A549 (cell line): Measurements from ENCODE around the gene LAMTOR3. TPM values are rescaled to one million over a fixed set of nuclear protein-coding genes. Genes with fewer than 3 reads are reported as not detected.

Experiments
- ATAC-seq, 2 experiments: fragments of 200-7000 bp in 1 of 2; fragments of >200 bp in 1 of 2; cut with Nextera tagmentation in 1 of 2; cut with Tn5 transposase in 1 of 2; 3 replicates each; pipeline versions ENCODE4 v1.8.0 to v1.9.1; 2018 to 2020; ENCODE audit warnings: mild to moderate bottlenecking in 1 of 2, moderate library complexity in 1 of 2
- CTCF ChIA-PET: fragments of 300-600 bp; sonication (Branson Sonifier 250); formaldehyde crosslinking; extraction: SDS; loops from one replicate; lab custom pipeline; 2021; ENCODE audit warnings: antibody characterized with exemption, inconsistent platforms; lab: Yijun Ruan, JAX
- POLR2A ChIA-PET: fragments of 350-600 bp; formaldehyde crosslinking; extraction: SDS; loops from one replicate; lab custom pipeline; 2021; ENCODE audit warnings: antibody characterized with exemption, inconsistent platforms; lab: Yijun Ruan, JAX
- DNase-seq, 2 experiments: peaks; one replicate each; pipeline versions ENCODE4 v3.0.0 to v3.0.0-alpha.2; 2011 to 2016; ENCODE audit warnings: low read depth in 1 of 2, low spot score in 1 of 2
- FAIRE-seq: peaks from 2 replicates; lab custom pipeline; 2011; peaks lifted over from hg19 to GRCh38; lab: Jason Lieb, UNC
- H3K27ac ChIP-seq, 2 experiments: fragments of >200 bp; sonication (Bioruptor Twin); formaldehyde crosslinking; 3 replicates each; pipeline ENCODE4 v1.5.1; 2016 to 2017
- H3K4me1 ChIP-seq: fragments of >200 bp; sonication (Bioruptor Twin); formaldehyde crosslinking; 3 replicates; pipeline ENCODE4 v1.6.1; 2016
- H3K4me2 ChIP-seq: fragments of >200 bp; sonication (Bioruptor Twin); formaldehyde crosslinking; 3 replicates; pipeline ENCODE4 v1.6.1; 2016
- H3K4me3 ChIP-seq: fragments of >200 bp; sonication (Bioruptor Twin); formaldehyde crosslinking; 3 replicates; pipeline ENCODE4 v1.5.1; 2016
- H3K9me3 ChIP-seq: fragments of >200 bp; sonication (Bioruptor Twin); formaldehyde crosslinking; 3 replicates; pipeline ENCODE4 v1.6.1; 2016
- BHLHE40 ChIP-seq: IDR thresholded peaks from 2 replicates; pipeline ENCODE4 v1.6.1; 2012; ENCODE audit warnings: low read depth, low read length, inconsistent platforms
- CBX8 ChIP-seq: fragments of 200-600 bp; sonication (generic); IDR thresholded peaks from 2 replicates; pipeline ENCODE4 v1.6.1; 2016
- CTCF ChIP-seq: fragments of >200 bp; sonication (Bioruptor Twin); formaldehyde crosslinking; IDR thresholded peaks from 3 replicates; pipeline ENCODE4 v1.5.1; 2016
- EHF ChIP-seq: fragments of 250-450 bp; sonication (Bioruptor Pico); IDR thresholded peaks from 2 replicates; pipeline ENCODE4 v1.5.0; 2020; ENCODE audit warnings: mild to moderate bottlenecking
- EHMT2 ChIP-seq: fragments of 200-600 bp; sonication (generic); IDR thresholded peaks from 2 replicates; pipeline ENCODE4 v1.6.1; 2016; ENCODE audit warnings: antibody characterized with exemption, low read depth, mild to moderate bottlenecking, moderate library complexity
- FOSL2 ChIP-seq, 2 experiments: fragments of 450-650 bp in 1 of 2; fragments of >200 bp in 1 of 2; sonication (Bioruptor Twin) in 1 of 2; formaldehyde crosslinking; IDR thresholded peaks; 2 replicates each; pipeline versions ENCODE4 v1.5.0 to v1.6.1; 2016 to 2020; ENCODE audit warnings: mild to moderate bottlenecking in 1 of 2, moderate library complexity in 1 of 2
- FOXS1 ChIP-seq: fragments of 250-450 bp; sonication (Bioruptor Pico); IDR thresholded peaks from 2 replicates; pipeline ENCODE4 v1.5.0; 2020; ENCODE audit warnings: mild to moderate bottlenecking, moderate library complexity
- GATA3 ChIP-seq: IDR thresholded peaks from 2 replicates; pipeline ENCODE4 v1.6.1; 2012; ENCODE audit warnings: borderline replicate concordance
- HOXB13 ChIP-seq: fragments of 250-450 bp; sonication (Bioruptor Pico); IDR thresholded peaks from 2 replicates; pipeline ENCODE4 v1.5.0; 2020; ENCODE audit warnings: low read depth, mild to moderate bottlenecking, moderate library complexity
- HOXB5 ChIP-seq: fragments of 250-450 bp; sonication (Bioruptor Pico); IDR thresholded peaks from 2 replicates; pipeline ENCODE4 v1.5.0; 2020; ENCODE audit warnings: mild to moderate bottlenecking, moderate library complexity
- JUN ChIP-seq, 2 experiments: fragments of >200 bp; sonication (Bioruptor Twin); formaldehyde crosslinking; IDR thresholded peaks; 2 replicates in 1 of 2; 3 replicates in 1 of 2; pipeline ENCODE4 v1.6.1; 2016 to 2017
- JUNB ChIP-seq: fragments of >200 bp; sonication (Bioruptor Twin); formaldehyde crosslinking; IDR thresholded peaks from 2 replicates; pipeline ENCODE4 v1.6.1; 2016
- NFE2L2 ChIP-seq: fragments of 150-350 bp; conservative IDR thresholded peaks from 2 replicates; pipeline ENCODE4 v1.6.1; 2014; ENCODE audit warnings: low read length
- PHF8 ChIP-seq: fragments of 200-600 bp; sonication (generic); IDR thresholded peaks from 2 replicates; pipeline ENCODE4 v1.6.1; 2016; ENCODE audit warnings: low read depth, mild to moderate bottlenecking, antibody characterized with exemption, moderate library complexity, borderline replicate concordance
- POLR2A ChIP-seq: IDR thresholded peaks from 2 replicates; pipeline ENCODE4 v1.6.1; 2012; ENCODE audit warnings: mild to moderate bottlenecking, low read length
- POLR2AphosphoS2 ChIP-seq: conservative IDR thresholded peaks from 2 replicates; pipeline ENCODE4 v1.6.1; 2012; ENCODE audit warnings: low read length, improper control_type of control experiment, inconsistent platforms
- RARB ChIP-seq: fragments of 250-450 bp; sonication (Bioruptor Pico); IDR thresholded peaks from 2 replicates; pipeline ENCODE4 v1.8.0; 2021; ENCODE audit warnings: mild to moderate bottlenecking, moderate library complexity
- RNF2 ChIP-seq: fragments of 200-600 bp; sonication (generic); IDR thresholded peaks from 2 replicates; pipeline ENCODE4 v1.6.1; 2016; ENCODE audit warnings: low read depth, mild to moderate bottlenecking, antibody characterized with exemption, moderate library complexity, borderline replicate concordance
- SMC3 ChIP-seq: fragments of >200 bp; sonication (Bioruptor Twin); formaldehyde crosslinking; IDR thresholded peaks from 3 replicates; pipeline ENCODE4 v1.6.1; 2018; ENCODE audit warnings: inconsistent platforms
- SREBF2 ChIP-seq: fragments of 450-650 bp; IDR thresholded peaks from 2 replicates; pipeline ENCODE4 v1.6.1; 2014; ENCODE audit warnings: mild to moderate bottlenecking, moderate library complexity
- TFCP2L1 ChIP-seq: fragments of 250-450 bp; sonication (Bioruptor Pico); IDR thresholded peaks from 2 replicates; pipeline ENCODE4 v1.5.0; 2021; ENCODE audit warnings: mild to moderate bottlenecking
- WGBS: methylation state at CpG from one replicate; pipeline ENCODE4 v1.1.6; 2017; ENCODE audit errors: missing lambda C conversion rate; 5-methylcytosine and 5-hydroxymethylcytosine counted together
- polyA plus RNA-seq, 4 experiments: library from polyadenylated mRNA; depleted of rRNA in 3 of 4; stranded (reverse); fragments of >200 nt; fragmentation: RNase III in 1 of 4; extraction: RNeasy Plus Mini Kit Qiagen cat#74134 plus additional on column Dnase treatment in 1 of 4; gene quantifications; 2 replicates in 3 of 4; 3 replicates in 1 of 4; pipeline ENCODE4 v1.2.3, GENCODE V29; 2011 to 2017

Gene LAMTOR3
- polyA plus RNA-seq, 2 of the 4 experiments (the other 2 are of a cell fraction) = 21.3 to 40.8 TPM

- Histone ChIP-seq H3K4me2 (peak overlapping the region; percentile 98), H3K4me3 (peak overlapping the region; percentile 79), H3K9me3 (no peaks in the 10 kb centered on the region), H3K27ac (no peak overlapping the region; a peak in 1 of 6 replicates), H3K4me1 (peaks cover 6% of the 10 kb centered on the region; the same call in 1 of the 3 replicates)
- DNase-seq = no peak
- POLR2A ChIA-PET = interaction anchor here (2.1 kb wide), 1 partner anchor 330 kb away, joined by 15 read pairs; the partner anchor contains the start of gene TRMT10A
- TF ChIP-seq JUN (IDR thresholded peaks at IDR 0.05) (no peak), HOXB13 (CRISPR knock-in tag) (no peak)
- 95% methylated on average over 8 of the region's 8 CpGs for WGBS
- no peak for FAIRE-seq
- no peak for ATAC-seq
- CTCF ChIA-PET = no interaction called here
Observed at GRCh38 chr4:99893029-99893428, 1.2 kb downstream of the LAMTOR3 start.

- WGBS = 78% methylated on average over 2 of the region's 2 CpGs
- Histone ChIP-seq H3K9me3 (no peaks in the 10 kb centered on the region), H3K4me1 (peaks cover 6% of the 10 kb centered on the region; the same call in 1 of the 3 replicates), H3K4me2 (no peak overlapping the region), H3K27ac (no peak overlapping the region), H3K4me3 (no peak overlapping the region)
- TF ChIP-seq RNF2 (no peak), HOXB5 (CRISPR knock-in tag) (no peak), JUNB (no peak), POLR2A (no peak), POLR2AphosphoS2 (no peak), NFE2L2 (no peak), BHLHE40 (no peak), SMC3 (no peak), JUN (IDR thresholded peaks at IDR 0.05) (no peak), FOXS1 (CRISPR knock-in tag) (no peak), CTCF (no peak), FOSL2 (IDR thresholded peaks at IDR 0.05) (no peak), FOSL2 (CRISPR knock-in tag; IDR thresholded peaks at IDR 0.05) (no peak), RARB (CRISPR knock-in tag) (no peak)
- FAIRE-seq = no peak
- POLR2A ChIA-PET = no interaction called here
- DNase-seq = no peak
- no peak for ATAC-seq
- CTCF ChIA-PET = no interaction called here
Observed at GRCh38 chr4:99891351-99891750, 2.9 kb downstream of the LAMTOR3 start.

GRCh38 chr4:99887837-99888236 lies 6.4 kb downstream of the LAMTOR3 start:
- H3K27ac ChIP-seq = no peak overlapping the region
- H3K4me2 ChIP-seq = no peak overlapping the region
- TF ChIP-seq TFCP2L1 (no peak), EHMT2 (no peak), EHF (CRISPR knock-in tag) (no peak), CBX8 (no peak), SREBF2 (no peak), CTCF (no peak), HOXB5 (CRISPR knock-in tag) (no peak), POLR2AphosphoS2 (no peak), GATA3 (no peak), POLR2A (no peak), JUN (IDR thresholded peaks at IDR 0.05) (no peak), PHF8 (no peak)
- WGBS = 76% methylated on average over 5 of the region's 5 CpGs
- H3K9me3 ChIP-seq = no peaks in the 10 kb centered on the region
- DNase-seq (no peak), FAIRE-seq (no peak), ATAC-seq (no peak)
- H3K4me3 ChIP-seq = no peak overlapping the region
- ChIA-PET POLR2A (no interaction called here), CTCF (no interaction called here)
- peaks cover under 1% of the 10 kb centered on the region; the same call in 1 of the 3 replicates for H3K4me1 ChIP-seq
